Natural killer cell (primary cell): ENCODE measurements around the gene RANGAP1. TPM values are rescaled to one million over a fixed set of nuclear protein-coding genes. Genes with fewer than 3 reads are reported as not detected.

Source experiments
- ATAC-seq, 3 donors: fragments of 150-1000 bp in 2 of 3; fragments of 200-7000 bp in 1 of 3; cut with Tn5 transposase; 1 replicate in 1 of 3; 2 replicates in 2 of 3; pipeline ENCODE4 v1.10.0; 2021; ENCODE audit warnings: mild to moderate bottlenecking in 2 of 3, moderate library complexity in 2 of 3
- DNase-seq, 2 donors: peaks; one replicate each; pipeline versions ENCODE4 v3.0.0 to v3.0.0-alpha.2; 2013 to 2021; ENCODE audit warnings: mixed read lengths in 1 of 2
- H3K27ac ChIP-seq: one replicate; pipeline ENCODE4 v1.5.1; 2013; ENCODE audit warnings: mild to moderate bottlenecking, low read length
- H3K27me3 ChIP-seq: one replicate; pipeline ENCODE4 v1.6.1; 2013; ENCODE audit warnings: low read length; ENCODE audit not compliant: control insufficient read depth, insufficient read depth
- H3K36me3 ChIP-seq: one replicate; pipeline ENCODE4 v1.6.1; 2013; ENCODE audit warnings: low read length; ENCODE audit not compliant: control insufficient read depth, insufficient read depth
- H3K4me1 ChIP-seq: one replicate; pipeline ENCODE4 v1.6.1; 2013; ENCODE audit warnings: low read length; ENCODE audit not compliant: control insufficient read depth, insufficient read depth
- H3K4me3 ChIP-seq: one replicate; pipeline ENCODE4 v1.5.1; 2013; ENCODE audit warnings: low read length
- H3K9me3 ChIP-seq: one replicate; pipeline ENCODE4 v1.6.1; 2013; ENCODE audit warnings: low read length; ENCODE audit not compliant: control insufficient read depth, insufficient read depth
- H3K27ac Mint-ChIP-seq, 2 donors: one replicate each; pipeline ENCODE4 v1.8.0; 2022; ENCODE audit warnings: mild to moderate bottlenecking in 2 of 2, mixed read lengths in 2 of 2, moderate library complexity in 1 of 2
- H3K27me3 Mint-ChIP-seq, 2 donors: one replicate each; pipeline ENCODE4 v1.8.0; 2022; ENCODE audit warnings: low read depth in 2 of 2, mixed read lengths in 2 of 2
- H3K36me3 Mint-ChIP-seq: one replicate; pipeline ENCODE4 v1.8.0; 2022; ENCODE audit warnings: mixed read lengths
- H3K4me1 Mint-ChIP-seq, 2 donors: one replicate each; pipeline ENCODE4 v1.8.0; 2022; ENCODE audit warnings: mixed read lengths in 2 of 2
- H3K4me3 Mint-ChIP-seq: one replicate; pipeline ENCODE4 v1.8.0; 2022; ENCODE audit warnings: mild to moderate bottlenecking, moderate library complexity, mixed read lengths
- H3K9me3 Mint-ChIP-seq, 2 donors: one replicate each; pipeline ENCODE4 v1.8.0; 2022; ENCODE audit warnings: mixed read lengths in 2 of 2
- CTCF ChIP-seq: fragments of 200-600 bp; IDR thresholded peaks from one replicate; pipeline ENCODE4 v1.8.0; 2022; ENCODE audit warnings: antibody characterized with exemption
- WGBS: methylation state at CpG from one replicate; pipeline ENCODE4 v1.1.7; 2013; ENCODE audit warnings: missing lambda C conversion rate; ENCODE audit not compliant: insufficient coverage; 5-methylcytosine and 5-hydroxymethylcytosine counted together
- intact Hi-C: fragments of 100-400 bp; cut with micrococcal nuclease; formaldehyde crosslinking; loops from one replicate; pipeline ENCODE4 v1.14.2; 2022
- total RNA-seq, 4 donors: library from RNA; stranded (reverse); fragments of 120-200 nt in 1 of 4; gene quantifications; one replicate each; pipeline versions ENCODE4 v1.2.3 to v1.2.4, GENCODE V29; 2013 to 2022

RANGAP1 gene
- total RNA-seq, 3 donors from 2014 or later (not counting 1 experiment from before 2014, with no cell fraction given) = 44.0 to 54.2 (median 54.0) TPM

GRCh38 chr22:41252365-41252764 lies 33.6 kb downstream of the RANGAP1 start:
- H3K27me3 ChIP-seq = no peaks in the 10 kb centered on the region
- no peaks in the 10 kb centered on the region for H3K4me1 ChIP-seq
- no peaks in the 10 kb centered on the region for H3K4me1 Mint-ChIP-seq
- ATAC-seq (no peak), DNase-seq (no peak)
- H3K36me3 ChIP-seq = peaks cover 83% of the 10 kb centered on the region
- no peak overlapping the region for H3K27ac Mint-ChIP-seq
- no peaks in the 10 kb centered on the region for H3K36me3 Mint-ChIP-seq
- H3K9me3 ChIP-seq = no peaks in the 10 kb centered on the region
- intact Hi-C loops = no loop called here
- no peaks in the 10 kb centered on the region for H3K27me3 Mint-ChIP-seq
- no peak overlapping the region for H3K27ac ChIP-seq
- no peaks in the 10 kb centered on the region for H3K9me3 Mint-ChIP-seq
- H3K4me3 ChIP-seq = no peak overlapping the region
- 99% methylated on average over 8 of the region's 8 CpGs for WGBS
- no peak overlapping the region for H3K4me3 Mint-ChIP-seq
- no peak for TF ChIP-seq CTCF

GRCh38 chr22:41250127-41250526 lies 35.9 kb downstream of the RANGAP1 start:
- no peak for DNase-seq
- H3K36me3 Mint-ChIP-seq = no peaks in the 10 kb centered on the region
- WGBS = 96% methylated on average over 10 of the region's 12 CpGs
- H3K27ac Mint-ChIP-seq = no peak overlapping the region
- intact Hi-C loops = no loop called here
- ATAC-seq = no peak
- no peak for TF ChIP-seq CTCF
- H3K4me1 Mint-ChIP-seq = no peaks in the 10 kb centered on the region
- H3K4me1 ChIP-seq = no peaks in the 10 kb centered on the region
- H3K4me3 ChIP-seq = no peak overlapping the region
- no peak overlapping the region for H3K27ac ChIP-seq
- peaks cover 78% of the 10 kb centered on the region for H3K36me3 ChIP-seq
- H3K27me3 ChIP-seq = no peaks in the 10 kb centered on the region
- H3K4me3 Mint-ChIP-seq = no peak overlapping the region
- no peaks in the 10 kb centered on the region for H3K9me3 Mint-ChIP-seq
- H3K27me3 Mint-ChIP-seq = no peaks in the 10 kb centered on the region
- no peaks in the 10 kb centered on the region for H3K9me3 ChIP-seq

DNA sequence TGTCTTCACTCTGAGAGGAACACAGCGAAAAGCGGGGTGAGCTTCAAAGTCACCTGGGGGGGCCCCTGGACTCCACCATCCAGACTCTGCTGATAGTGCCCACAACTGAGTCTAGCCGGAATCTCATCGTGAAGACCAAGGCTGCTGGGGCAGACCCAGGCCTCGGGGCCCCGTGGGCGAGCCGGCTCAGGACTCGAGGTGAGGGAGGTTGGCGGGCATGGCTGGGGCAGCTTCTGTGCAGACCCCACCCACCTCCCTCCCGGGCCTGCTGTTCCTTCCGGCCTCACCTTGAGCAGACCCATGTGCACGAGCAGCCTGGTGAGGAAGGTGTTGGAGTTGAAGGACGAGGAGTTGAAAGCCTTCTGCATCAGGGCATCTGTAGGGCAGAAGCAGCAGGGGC lies 36.5 kb downstream of the RANGAP1 start:
- no peaks in the 10 kb centered on the region for H3K4me1 Mint-ChIP-seq
- H3K27ac ChIP-seq = no peak overlapping the region
- H3K36me3 Mint-ChIP-seq = no peaks in the 10 kb centered on the region
- no peaks in the 10 kb centered on the region for H3K27me3 Mint-ChIP-seq
- ATAC-seq (no peak), DNase-seq (no peak)
- 92% methylated on average over 14 of the region's 14 CpGs for WGBS
- H3K4me3 ChIP-seq = no peak overlapping the region
- H3K4me1 ChIP-seq = no peaks in the 10 kb centered on the region
- H3K36me3 ChIP-seq = peaks cover 76% of the 10 kb centered on the region
- no peak for TF ChIP-seq CTCF
- H3K9me3 ChIP-seq = no peaks in the 10 kb centered on the region
- no peaks in the 10 kb centered on the region for H3K27me3 ChIP-seq
- no peak overlapping the region for H3K27ac Mint-ChIP-seq
- no peaks in the 10 kb centered on the region for H3K9me3 Mint-ChIP-seq
- no peak overlapping the region for H3K4me3 Mint-ChIP-seq
- intact Hi-C loops = no loop called here

DNA sequence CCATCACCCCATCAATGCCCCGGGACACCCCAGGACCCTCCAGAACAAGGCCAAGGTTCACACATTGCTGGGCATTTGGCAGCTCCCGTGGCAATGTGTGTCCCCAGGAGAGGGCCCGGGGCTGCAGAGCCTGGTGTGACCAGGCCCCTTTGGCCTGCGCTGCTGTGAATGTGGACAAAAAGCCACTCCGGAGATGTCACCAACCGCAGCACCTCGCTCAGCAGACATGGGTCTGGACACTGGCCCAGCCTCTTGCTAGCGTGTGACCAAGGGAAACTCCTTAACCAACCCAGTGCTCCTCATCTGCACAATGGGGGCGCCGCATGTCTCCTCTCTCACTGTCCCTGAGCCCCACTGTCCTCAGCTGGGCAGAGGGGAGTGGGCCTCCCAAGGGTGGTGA lies 37.2 kb downstream of the RANGAP1 start:
- H3K27me3 ChIP-seq = no peaks in the 10 kb centered on the region
- H3K4me1 ChIP-seq = no peaks in the 10 kb centered on the region
- no peak overlapping the region for H3K27ac ChIP-seq
- no peaks in the 10 kb centered on the region for H3K9me3 ChIP-seq
- ATAC-seq (no peak), DNase-seq (no peak)
- no peak overlapping the region for H3K4me3 Mint-ChIP-seq
- H3K36me3 Mint-ChIP-seq = no peaks in the 10 kb centered on the region
- H3K27ac Mint-ChIP-seq = no peak overlapping the region
- TF ChIP-seq CTCF = no peak
- no peaks in the 10 kb centered on the region for H3K27me3 Mint-ChIP-seq
- H3K36me3 ChIP-seq = peaks cover 72% of the 10 kb centered on the region
- 96% methylated on average over 10 of the region's 10 CpGs for WGBS
- no peak overlapping the region for H3K4me3 ChIP-seq
- intact Hi-C loops = no loop called here
- no peaks in the 10 kb centered on the region for H3K4me1 Mint-ChIP-seq
- H3K9me3 Mint-ChIP-seq = no peaks in the 10 kb centered on the region
